GM13977 (cell line): ENCODE data around the gene SLC5A8.

ENCODE experiments used
- DNase-seq: peaks from one replicate; pipeline ENCODE4 v3.0.0; 2012; ENCODE audit warnings: low spot score
- CTCF ChIP-seq: IDR thresholded peaks from 2 replicates; pipeline ENCODE4 v1.5.1; 2012; ENCODE audit warnings: mild to moderate bottlenecking, control low read depth; ENCODE audit not compliant: insufficient read depth; ENCODE audit errors: extremely low read depth, missing control alignments
- in situ Hi-C: fragments of 300-500 bp; cut with MboI; formaldehyde crosslinking; loops from one replicate; pipeline ENCODE4 v1.12.0; 2022; ENCODE audit warnings: low sequenced_read_pairs, low pct_unique_long_range_greater_than_20kb, mixed read lengths, inconsistent platforms; ENCODE audit not compliant: unreplicated experiment

The SLC5A8 gene

GRCh38 chr12:101209319-101210302, at the start of gene SLC5A8:
Gene SLC5A8 (minus strand): TSS chr12:101210238. CDS start chr12:101209848, 390 bp downstream.
- no peak for TF ChIP-seq CTCF
- in situ Hi-C loops = no loop called here
- DNase-seq = no peak

GRCh38 chr12:101257357-101257756, 47.3 kb upstream of the SLC5A8 start:
- in situ Hi-C loops = no loop called here
- no peak for TF ChIP-seq CTCF
- no peak for DNase-seq

- DNase-seq = no peak
- in situ Hi-C loops = no loop called here
- no peak for TF ChIP-seq CTCF
Measured at GRCh38 chr12:101256266-101256665, 46.2 kb upstream of the SLC5A8 start.

GRCh38 chr12:101243616-101244015, 33.6 kb upstream of the SLC5A8 start:
- in situ Hi-C loops = no loop called here
- no peak for DNase-seq
- no peak for TF ChIP-seq CTCF

GRCh38 chr12:101243074-101243473, 33.0 kb upstream of the SLC5A8 start:
- no peak for DNase-seq
- in situ Hi-C loops = no loop called here
- TF ChIP-seq CTCF = no peak

GRCh38 chr12:101238800-101239329, 28.8 kb upstream of the SLC5A8 start:
- no peak for DNase-seq
- TF ChIP-seq CTCF = no peak
- in situ Hi-C loops = no loop called here
